Activated CD4-positive, alpha-beta T cell treated with anti-CD3 and anti-CD28 coated beads, Interleukin-2, amount 50 U/mL, for 16 hours (primary cell): ENCODE data around the gene RFNG.

ENCODE experiments used
- DNase-seq: peaks from one replicate; pipeline ENCODE4 v3.0.0-alpha.2; 2020

RFNG gene

DNA sequence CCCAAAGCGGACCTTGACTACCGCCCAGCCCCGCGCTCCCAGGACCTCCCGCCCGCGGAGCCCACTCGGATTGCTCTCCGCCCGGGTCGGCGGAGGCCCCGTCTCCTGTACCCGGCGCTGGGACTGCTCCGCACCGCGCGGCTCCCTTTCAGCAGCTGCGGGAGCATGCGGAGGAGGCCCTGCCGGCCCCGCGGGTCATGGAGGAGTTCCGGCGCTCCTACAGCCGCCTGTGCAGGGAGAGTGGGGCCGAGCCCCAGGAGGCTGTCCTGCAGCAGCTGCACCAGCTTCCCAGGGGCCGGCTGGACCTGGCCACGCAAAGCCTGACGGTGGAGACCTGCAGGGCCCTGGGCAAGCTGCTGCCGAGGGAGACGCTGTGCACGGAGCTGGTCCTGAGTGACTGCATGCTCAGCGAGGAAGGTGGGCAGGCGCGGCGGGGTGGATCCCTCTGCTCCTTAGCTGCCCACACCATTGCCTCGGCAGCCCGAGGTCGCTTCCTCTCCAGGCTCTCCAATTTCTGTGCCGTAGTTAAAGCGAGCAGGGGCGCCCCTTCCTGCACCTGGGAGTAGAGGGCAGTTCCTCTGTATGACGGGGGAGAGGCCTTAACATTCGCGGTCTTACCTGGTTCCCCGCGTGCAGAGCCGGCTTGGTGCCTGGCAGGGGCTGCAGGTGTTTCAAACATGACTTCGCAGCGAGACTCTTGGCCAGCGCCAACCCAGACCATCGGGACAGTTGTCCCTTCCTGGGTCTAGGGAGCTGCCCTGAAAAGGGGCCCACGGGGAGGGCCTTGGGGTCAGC lies 28.0 kb downstream of the RFNG start:
- DNase-seq = peak; percentile 14

DNA sequence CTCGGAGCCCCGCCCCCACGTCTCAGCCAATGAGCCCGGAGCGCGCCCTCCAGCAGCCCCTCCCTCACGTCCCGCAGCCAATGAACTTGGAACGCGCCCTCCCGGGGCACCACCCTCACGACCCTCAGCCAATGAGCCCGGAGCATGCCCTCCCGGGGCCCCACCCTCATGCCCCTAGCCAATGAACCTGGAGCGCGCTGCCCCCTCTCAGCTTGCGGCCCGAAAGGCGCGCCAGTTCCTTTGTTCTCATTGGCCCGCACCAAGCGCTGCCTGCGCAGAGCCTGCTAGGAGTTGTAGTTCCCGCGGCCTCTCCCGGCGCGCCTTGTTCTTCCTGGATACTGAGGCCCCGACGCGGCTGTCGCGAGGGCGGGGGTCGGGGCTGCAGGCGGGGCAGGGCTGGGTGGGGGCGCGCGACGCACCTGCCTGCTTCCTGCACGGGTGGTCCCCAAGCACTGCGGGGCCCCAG lies 28.6 kb downstream of the RFNG start, which contains the start of gene LRRC45:
Gene LRRC45, plus strand, starts transcription at position 325 of the 466 bp plus-strand sequence. CDS start 339 bp downstream, outside the sequence.
- peak; percentile 100 for DNase-seq

DNA sequence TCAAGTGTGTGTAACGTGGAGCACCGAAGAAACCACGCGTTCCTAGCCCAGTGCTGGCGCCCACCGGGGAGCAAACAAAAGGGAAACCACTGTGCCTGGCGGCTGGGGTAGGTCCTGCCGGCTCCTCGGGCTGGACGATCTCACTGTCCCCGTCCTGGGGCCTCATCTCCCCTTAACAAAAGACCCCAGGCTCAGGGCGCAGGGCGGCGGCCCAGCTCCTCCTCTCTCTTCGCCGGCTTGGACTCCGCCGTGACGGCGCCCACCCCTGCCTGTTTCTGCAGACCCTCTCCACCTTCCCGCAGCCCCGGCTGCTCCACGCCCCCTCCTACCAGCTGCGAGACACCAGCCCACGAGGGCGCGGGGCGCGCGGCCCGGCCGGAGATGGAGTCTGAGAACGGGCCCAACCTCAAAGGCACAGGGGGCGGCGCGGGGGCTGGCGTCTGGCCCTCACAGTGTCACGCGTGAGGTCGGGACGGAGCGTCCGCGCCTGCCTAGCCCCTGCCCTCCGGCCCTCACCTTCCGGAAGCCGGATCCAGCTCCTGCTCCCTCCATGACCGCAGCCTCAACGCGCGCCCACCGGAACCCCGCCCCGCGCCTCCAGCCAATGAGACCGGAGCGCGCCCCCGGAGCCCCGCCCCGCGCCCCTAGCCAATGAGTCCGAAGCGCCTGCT lies 29.2 kb downstream of the RFNG start, which contains the start of gene CENPX:
Gene CENPX, minus strand, starts transcription at position 569 of the 671 bp plus-strand sequence. Its CDS starts 17 bp downstream, at position 552.
- DNase-seq = no peak

DNA sequence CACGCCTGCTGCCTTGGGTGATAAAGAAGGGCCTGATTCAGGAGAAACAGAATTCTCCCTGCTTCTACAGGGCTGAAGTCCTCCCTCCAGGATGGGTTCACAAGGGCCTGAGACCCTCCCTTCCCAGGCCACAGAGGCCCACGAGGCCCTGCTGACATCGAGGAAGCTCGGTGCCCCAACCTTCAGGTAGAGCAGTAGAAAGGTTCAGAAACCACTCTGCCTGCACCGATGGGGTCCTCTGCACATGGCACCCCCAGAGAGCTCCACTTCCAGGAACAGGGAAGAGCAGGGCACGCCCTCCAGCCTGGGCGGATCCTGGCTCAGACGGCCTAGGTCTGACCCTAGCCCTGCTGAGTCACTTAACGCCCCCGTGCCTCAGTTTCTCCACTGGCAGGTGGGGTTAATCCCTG lies 29.7 kb downstream of the RFNG start:
- peak; percentile 16 for DNase-seq

DNA sequence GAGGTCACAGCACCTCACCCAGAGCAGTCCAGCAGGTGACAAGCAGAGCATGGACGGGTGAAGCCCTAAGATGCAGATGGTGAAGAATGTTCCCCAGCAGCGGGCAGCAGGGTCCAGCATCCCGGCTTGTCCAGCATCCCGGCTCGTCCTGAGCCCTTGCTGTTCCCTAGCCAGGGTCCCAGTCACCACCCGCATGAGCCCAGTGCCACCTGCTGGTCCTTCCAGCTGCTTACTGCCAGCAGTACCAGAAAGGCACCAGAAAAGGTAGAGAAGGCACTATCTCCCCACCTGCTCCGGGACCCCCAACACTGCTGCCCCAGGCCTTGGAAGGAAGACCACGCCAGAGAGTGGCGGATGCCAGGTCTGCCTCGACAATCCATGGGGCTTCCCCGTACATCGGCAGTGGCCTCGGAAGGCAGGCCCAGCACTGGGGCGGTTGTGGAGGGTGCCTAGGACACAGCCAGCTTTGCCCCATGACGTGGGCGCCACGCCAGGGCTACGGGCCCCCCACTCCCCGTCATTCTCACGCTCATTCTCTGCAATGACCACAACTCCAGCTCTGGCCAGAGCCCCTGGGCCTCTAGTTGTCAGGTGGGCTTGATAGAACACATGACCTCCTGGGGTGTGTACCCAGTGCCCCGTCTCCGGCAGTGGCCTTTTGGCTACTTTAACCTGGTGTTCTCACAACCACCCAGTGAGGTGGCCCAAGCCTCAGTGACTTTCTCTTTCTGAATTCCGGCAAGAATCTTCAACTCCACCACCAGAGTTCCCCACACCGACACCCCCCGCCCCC lies 30.3 kb downstream of the RFNG start:
- DNase-seq = peak; percentile 54

DNA sequence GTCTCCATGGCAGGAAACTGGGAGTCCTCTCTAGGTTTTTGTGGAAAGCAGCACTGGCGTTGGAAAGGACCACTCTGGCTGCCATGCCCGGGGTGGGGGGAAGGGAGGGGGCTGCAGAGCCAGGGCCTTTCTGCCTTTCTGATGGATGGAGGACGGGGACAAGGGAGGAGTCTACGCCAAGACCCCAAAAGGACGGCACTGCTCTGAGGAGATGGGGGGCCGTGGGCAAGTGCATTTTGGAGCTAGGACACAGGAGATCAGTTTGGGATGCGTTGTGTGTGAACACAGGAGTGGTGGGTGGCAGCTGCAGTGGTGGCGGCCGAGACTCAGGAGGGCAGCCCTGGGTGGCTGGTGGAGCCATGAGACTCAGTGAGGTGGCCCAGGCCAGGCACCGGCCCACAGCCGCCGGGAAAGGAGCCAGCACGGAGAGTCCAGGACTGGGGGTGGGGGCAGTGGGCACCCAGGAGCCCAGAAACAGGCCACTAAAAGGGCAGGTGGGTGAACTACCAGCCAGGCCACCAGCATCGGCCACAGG lies 31.0 kb downstream of the RFNG start:
- no peak for DNase-seq

DNA sequence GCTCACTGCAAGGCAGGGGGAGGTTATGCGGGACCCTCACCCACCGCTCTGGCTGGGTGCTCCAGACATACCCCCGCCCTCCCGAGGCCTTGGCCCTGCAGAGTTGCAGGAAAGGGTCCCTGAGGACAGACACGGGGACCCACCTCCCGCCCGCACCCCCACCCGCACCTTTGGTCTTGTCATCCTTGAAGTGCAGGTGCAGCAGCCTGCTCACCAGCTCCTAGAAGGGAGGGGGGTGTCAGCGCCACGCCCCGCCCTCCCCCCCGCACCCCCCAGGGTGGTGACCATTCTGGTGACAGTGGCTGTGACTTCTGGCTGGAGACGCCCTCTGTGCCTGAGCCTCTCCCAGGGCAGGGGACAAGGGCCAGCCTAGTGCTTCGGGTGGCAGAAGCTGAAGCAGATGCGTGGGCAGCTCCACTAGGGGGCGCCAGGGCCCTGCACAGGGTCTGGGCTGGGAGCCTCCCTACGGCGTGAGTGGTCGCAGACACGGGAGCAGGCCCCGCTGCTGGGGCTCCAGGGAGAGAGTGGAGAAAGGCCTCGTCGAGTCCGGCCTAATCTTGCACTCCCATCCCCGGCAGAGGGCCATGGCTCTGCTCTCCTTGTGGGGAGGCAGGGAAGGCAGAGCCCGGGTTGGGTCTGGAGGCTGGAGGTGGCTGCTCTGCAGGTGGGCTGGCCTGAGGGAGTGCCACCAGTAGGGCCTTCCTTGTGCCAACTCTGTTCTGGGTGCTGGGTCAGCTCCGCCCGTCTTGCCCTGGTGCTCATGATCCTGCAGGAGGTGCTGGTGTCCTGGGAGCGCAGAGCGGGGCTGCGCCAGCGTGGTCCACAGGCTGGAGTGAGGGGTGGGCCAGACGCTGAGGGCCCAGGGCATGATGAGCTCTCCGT lies 31.7 kb downstream of the RFNG start:
- DNase-seq = peak; percentile 78

DNA sequence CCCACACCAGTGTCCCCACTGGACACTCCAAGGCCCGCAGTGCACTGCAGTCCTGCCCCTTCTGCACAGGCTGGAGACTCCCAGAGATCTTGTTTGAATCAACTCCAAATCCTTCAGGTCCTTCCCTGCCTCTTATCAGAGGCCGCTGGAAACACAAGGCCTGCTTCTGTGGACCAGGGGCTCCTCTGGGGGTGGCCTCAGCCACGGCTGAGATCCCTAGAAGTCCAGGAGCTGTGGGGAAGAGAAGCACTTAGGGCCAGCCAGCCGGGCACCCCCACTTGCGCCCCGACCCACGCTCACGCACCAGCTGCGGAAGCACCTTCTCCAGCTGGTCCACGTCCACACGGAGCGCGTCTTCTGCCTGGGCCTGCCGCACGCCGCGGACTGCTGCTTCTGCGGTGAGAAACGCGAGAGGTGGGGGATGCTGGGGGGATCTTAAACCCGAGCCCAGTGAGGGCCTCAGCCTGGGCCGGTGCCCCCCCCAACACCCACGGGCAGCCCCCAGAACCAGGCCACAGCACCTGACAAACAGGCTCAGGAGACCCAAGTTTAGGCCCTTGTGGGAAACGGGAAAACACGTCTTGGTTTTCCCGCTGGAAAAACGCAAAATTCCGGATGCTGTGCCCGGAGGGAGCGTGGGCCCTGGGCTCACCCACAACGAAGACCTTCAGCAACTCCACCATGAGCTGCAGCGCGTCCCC lies 32.5 kb downstream of the RFNG start:
- no peak for DNase-seq

DNA sequence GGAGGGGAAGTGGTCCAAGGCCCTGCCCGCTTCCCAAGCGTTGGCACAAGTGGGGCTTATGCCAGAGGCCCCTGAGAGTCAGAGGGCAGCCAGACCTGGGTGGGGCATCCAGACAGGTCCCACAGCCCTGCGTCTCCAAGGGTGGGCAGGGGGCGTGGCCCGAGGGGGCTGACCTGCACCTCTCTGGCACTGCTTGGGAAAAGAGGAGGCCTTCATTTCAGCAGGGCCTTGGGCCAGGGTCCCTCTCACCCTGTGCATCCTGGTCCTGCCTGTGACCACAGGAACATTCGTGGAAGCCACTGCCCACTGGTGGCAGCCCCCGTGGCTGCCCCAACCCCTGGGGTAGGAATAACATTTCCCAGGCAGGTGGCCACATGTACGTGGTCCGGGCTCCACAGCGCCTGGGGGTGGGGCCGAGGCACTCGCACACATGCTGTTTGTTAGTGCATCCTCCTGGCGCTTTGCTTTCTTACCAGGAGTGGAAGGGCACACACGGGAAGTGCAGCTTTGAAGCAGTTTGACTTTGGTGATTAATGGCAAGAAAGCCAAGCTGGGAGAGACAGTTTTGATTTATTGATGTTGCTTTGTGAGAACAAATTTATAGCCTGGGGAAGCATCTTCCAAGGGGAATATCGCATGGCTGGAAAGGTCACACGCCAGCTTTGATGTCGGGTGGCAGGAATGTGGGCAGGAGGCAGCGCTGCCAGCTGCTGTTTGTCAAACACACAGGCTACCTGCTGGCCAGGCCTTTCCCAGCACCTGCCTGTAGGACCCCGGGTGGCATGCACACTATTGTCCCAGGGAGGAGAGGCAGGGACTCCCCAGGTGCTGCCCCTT lies 33.2 kb downstream of the RFNG start:
- DNase-seq = no peak

DNA sequence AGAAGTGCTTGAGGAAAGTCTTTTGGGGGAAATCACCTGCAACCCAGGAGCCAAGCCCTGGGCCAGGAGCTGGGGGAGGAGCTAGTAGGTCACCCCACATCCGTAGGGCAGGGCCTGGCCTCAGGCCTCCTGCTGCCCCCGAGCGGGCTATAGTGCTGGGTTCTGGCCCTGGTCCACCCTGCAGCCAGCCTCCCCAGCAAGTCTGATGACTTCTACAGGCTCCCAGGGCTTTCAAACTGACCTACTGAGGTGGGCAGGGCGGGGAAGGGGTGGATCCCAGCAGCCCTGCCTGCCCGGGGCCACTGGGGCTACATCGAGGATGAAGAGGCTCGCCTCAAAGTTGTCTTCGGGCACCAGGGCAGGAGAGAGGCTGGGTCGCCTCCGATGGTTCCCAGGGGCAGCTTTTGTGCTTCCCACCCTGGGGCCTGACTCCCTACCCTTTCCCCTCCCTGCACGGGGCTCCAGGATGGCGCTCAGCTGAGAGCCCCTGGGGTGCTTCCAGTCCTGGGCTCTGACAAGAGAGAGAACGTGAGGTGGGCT lies 33.9 kb downstream of the RFNG start:
- DNase-seq = no peak

DNA sequence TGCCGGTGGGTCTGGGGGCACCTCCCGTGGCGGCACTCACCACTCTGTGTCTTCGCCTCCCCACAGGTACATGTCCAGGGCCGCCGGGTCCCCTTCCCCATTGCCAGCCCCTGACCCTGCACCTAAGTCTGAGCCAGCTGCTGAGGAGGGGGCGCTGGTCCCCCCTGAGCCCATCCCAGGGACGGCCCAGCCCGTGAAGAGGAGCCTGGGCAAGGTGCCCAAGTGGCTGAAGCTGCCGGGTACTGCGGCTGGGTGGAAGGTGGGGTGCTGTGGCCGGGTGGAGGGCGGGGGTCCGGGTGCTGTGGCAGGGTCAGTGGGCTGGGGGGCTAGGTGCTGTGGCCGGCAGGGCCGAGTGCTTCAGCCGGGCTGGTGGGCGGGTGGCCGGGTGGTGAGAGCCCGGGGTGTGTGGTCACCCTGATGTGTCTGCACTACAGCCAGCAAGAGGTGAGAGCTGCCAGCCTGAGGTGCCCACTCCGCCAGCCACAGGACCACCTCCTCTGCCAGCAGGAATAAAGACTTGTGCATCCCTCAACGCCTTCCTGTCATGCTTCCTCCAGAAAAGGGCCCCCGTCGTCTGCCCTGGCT lies 34.6 kb downstream of the RFNG start:
- DNase-seq = no peak

DNA sequence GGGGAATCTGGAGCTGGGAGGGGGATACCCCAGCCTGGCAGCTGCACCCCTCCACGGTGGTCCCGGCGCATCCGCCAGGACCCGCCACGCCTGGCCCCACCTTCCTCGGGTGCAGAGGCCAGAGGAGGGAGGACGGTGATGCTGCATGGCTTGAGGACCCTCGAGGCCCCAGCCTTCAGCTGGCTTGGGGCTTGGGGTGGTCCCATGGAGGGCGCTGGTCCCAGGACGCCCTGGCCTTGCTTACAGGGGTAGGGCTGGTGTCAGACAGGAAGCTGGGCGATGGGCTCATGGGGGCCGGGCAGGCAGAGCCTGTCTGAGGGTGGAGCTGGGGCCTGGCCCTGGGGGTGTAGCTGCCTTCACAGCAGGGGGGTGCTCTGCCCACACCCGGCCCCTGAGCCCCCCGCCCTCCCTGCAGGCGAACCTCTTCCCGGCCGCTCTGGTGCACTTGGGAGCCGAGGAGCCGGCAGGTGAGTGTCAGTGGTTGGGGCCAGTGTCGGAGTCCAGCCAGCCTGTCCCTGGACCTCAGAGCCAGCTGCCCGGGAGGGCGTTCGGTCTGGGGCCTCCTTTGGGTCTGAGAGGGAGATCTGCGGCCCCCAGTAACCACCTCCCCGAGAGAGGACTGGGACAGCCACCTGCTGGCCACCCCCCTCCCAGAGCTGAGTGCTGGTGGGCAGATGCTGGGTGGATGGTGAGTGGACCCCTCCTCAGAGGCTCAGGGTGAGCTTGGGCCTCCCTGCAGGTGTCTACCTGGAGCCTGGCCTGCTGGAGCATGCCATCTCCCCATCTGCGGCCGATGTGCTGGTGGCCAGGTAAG lies 35.3 kb downstream of the RFNG start:
- no peak for DNase-seq

DNA sequence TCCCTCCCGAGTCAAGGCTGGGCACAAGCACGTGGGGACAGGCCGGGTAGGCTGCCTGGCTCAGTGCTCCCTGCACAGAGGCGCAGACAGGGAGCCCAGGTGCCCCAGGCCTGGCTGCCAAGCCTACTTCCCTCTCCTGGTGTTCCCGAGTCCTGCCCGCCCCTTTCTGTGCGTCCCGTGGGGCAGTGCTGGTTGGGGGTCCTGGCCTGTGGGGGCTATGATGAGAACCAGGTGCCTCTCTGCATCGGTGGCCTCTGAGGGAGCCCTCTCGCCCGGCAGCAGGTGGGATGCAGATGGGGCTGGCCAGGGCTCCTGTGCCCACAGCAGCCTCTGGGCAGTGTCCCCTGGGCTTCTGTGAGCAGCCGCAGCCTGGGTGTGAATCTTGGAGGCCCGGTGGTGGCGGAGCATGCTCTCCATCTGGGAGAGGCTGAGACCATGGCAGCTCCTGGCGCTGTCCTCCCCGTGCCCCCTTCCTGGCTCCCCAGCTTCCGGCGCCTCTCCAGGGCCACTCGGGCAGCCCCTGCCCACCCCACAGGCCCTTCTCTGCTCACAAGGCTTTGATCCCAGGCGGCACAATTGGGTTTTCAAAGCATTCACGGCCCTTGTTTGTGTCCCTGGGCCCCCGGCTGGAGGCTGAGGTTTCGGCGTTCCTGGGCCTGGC lies 36.2 kb downstream of the RFNG start:
- DNase-seq = no peak

DNA sequence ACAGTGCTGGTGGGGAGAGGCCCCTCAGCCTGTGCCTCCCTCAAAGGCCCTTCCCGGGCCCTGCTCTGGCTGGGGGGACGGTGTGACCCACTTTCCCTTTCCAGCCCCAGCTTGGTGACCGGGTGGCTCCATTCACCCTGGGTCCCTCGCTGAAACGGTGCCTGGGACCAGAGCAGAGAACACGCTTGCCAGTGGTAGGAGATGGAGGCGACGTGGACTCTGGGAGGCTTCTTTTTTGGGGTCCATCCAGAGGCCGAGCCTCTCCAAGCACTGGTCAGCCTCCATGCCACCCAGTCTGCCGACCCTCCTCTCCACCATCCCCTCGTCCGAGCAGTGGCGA lies 36.7 kb downstream of the RFNG start:
- no peak for DNase-seq

DNA sequence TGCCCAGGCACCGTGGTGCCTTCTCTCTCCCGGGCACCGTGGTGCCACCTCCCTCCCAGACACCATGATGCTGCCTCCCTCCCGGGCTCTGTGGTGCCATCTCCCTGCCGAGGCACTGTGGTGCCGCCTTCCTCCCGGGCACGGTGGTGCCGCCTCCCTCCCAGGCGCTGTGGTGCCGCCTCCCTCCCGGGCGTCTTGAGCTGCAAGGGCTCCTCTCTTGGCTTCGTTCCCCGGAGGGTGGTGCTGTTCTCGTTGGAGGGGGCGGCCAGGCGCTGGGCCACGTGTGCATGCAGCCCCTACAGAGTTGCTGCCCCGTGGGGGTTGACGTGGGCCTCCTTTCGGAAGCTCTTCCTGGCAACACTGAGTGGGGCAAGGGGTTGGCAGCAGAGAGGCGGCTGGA lies 37.2 kb downstream of the RFNG start:
- DNase-seq = no peak

DNA sequence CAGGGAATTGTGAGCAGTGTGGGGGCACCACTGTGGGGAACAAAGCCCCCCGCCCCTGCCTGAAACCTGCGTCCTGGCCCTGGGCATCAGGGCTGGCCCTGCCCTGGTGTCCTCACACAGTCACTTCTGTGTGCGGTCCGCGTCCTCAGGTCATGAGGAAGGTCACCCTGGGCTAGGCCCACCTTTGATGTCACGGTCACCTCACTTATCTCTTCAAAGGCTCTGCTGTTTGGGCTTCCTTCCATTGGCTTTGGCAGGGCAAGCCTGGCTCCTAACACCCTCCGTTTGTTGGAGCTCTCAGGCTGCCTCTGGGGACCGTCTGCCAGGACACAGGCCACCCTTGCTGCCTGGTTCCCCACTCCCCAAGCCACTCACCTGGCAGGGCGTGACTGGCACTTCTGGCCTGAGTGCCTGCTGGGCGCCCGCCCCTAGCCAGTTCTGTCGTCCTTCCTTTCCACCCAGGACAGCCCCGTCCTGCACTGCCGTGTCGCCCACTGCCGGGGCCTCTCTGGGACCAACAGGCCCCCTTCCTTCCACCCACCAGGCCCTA lies 37.8 kb downstream of the RFNG start:
- no peak for DNase-seq

DNA sequence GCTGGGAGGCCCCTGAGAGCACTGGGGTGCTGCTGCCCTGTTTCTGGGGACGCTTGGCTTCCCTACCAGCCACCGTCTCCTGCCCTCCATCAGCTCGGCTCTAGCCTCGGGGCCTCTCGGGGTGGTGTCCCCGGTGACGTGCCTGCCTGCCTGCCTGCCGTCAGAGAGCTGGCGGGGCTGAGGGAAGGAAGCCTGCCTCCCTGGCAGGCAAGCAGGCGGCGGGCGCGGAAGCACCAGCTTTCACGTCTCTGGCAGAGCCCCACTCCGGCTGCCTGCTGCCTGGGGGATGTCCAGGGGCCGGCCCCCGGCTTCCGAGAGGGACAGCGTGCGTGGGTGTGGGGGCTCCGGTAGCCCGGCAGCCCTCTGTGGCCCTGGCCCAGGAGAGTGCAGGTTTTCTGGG lies 38.3 kb downstream of the RFNG start:
- no peak for DNase-seq
